Neutrophil (primary cell): ENCODE measurements around the gene RBM45.

Source experiments
- H3K27ac ChIP-seq: fragments of 200-600 bp; sonication (generic); 2 replicates; pipeline ENCODE4 v1.5.1; 2016; ENCODE audit warnings: mild to moderate bottlenecking, moderate library complexity
- H3K27me3 ChIP-seq: fragments of 200-600 bp; sonication (generic); 2 replicates; pipeline ENCODE4 v1.6.0; 2016; ENCODE audit warnings: mild to moderate bottlenecking
- H3K36me3 ChIP-seq: fragments of 200-600 bp; sonication (generic); 2 replicates; pipeline ENCODE4 v1.5.1; 2017
- H3K4me1 ChIP-seq, 2 experiments: fragments of 200-600 bp in 1 of 2; sonication (generic) in 1 of 2; 1 replicate in 1 of 2; 2 replicates in 1 of 2; pipeline versions ENCODE4 v1.5.1 to v1.6.1; 2013 to 2016; ENCODE audit warnings: low read depth in 1 of 2, low read length in 1 of 2, mild to moderate bottlenecking in 1 of 2, moderate library complexity in 1 of 2; ENCODE audit not compliant: control insufficient read depth in 1 of 2, insufficient read depth in 1 of 2
- H3K4me3 ChIP-seq, 2 experiments: fragments of 200-600 bp in 1 of 2; sonication (generic) in 1 of 2; 1 replicate in 1 of 2; 2 replicates in 1 of 2; pipeline ENCODE4 v1.5.1; 2013 to 2016; ENCODE audit warnings: low read depth in 1 of 2, low read length in 1 of 2, mild to moderate bottlenecking in 1 of 2, moderate library complexity in 1 of 2
- H3K9me3 ChIP-seq: fragments of 200-600 bp; sonication (generic); 2 replicates; pipeline ENCODE4 v1.5.1; 2016
- TF ChIP-seq, protein P1 (sequence below): fragments of 200-600 bp; sonication (generic); IDR thresholded peaks from 2 replicates; pipeline ENCODE4 v1.5.1; 2016; ENCODE audit warnings: antibody characterized with exemption

Gene RBM45

GRCh38 chr2:178101321-178102079 is 10.7 kb upstream of the RBM45 start:
- TF ChIP-seq, protein P1, sequence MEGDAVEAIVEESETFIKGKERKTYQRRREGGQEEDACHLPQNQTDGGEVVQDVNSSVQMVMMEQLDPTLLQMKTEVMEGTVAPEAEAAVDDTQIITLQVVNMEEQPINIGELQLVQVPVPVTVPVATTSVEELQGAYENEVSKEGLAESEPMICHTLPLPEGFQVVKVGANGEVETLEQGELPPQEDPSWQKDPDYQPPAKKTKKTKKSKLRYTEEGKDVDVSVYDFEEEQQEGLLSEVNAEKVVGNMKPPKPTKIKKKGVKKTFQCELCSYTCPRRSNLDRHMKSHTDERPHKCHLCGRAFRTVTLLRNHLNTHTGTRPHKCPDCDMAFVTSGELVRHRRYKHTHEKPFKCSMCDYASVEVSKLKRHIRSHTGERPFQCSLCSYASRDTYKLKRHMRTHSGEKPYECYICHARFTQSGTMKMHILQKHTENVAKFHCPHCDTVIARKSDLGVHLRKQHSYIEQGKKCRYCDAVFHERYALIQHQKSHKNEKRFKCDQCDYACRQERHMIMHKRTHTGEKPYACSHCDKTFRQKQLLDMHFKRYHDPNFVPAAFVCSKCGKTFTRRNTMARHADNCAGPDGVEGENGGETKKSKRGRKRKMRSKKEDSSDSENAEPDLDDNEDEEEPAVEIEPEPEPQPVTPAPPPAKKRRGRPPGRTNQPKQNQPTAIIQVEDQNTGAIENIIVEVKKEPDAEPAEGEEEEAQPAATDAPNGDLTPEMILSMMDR = no peak
- no peaks in the 10 kb centered on the region for H3K27me3 ChIP-seq
- H3K4me1 ChIP-seq = no peaks in the 10 kb centered on the region
- no peak overlapping the region for H3K27ac ChIP-seq
- H3K9me3 ChIP-seq = no peaks in the 10 kb centered on the region
- no peaks in the 10 kb centered on the region for H3K36me3 ChIP-seq
- no peak overlapping the region for H3K4me3 ChIP-seq

GRCh38 chr2:178105566-178105965 is 6.7 kb upstream of the RBM45 start:
- TF ChIP-seq, protein P1 = no peak
- no peak overlapping the region for H3K27ac ChIP-seq
- H3K9me3 ChIP-seq = no peaks in the 10 kb centered on the region
- no peak overlapping the region for H3K4me3 ChIP-seq
- H3K36me3 ChIP-seq = no peaks in the 10 kb centered on the region
- H3K27me3 ChIP-seq = no peaks in the 10 kb centered on the region
- H3K4me1 ChIP-seq = no peaks in the 10 kb centered on the region

DNA sequence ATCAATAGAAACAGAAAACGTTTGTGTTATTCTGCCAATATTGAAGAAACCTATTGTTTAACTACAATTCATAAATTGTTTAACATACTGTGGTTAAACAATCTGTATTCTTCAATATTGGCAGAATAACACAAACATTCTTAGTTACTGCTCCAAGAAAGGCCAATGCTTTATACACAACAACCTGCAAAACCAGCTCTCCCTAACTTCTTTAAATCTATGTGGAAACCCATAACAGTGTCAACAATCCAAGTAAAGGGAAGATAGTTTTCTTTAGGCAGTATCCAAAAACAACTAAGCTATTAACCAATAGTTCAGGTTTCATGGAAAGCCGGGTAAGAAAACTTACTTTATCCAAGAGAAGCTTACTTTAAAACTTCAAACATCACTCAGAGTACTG is 6.2 kb upstream of the RBM45 start:
- Histone ChIP-seq H3K27me3 (no peaks in the 10 kb centered on the region), H3K4me3 (no peak overlapping the region), H3K27ac (no peak overlapping the region), H3K9me3 (no peaks in the 10 kb centered on the region), H3K4me1 (no peaks in the 10 kb centered on the region), H3K36me3 (no peaks in the 10 kb centered on the region)
- TF ChIP-seq, protein P1 = no peak

- H3K9me3 ChIP-seq = no peaks in the 10 kb centered on the region
- H3K27me3 ChIP-seq = no peaks in the 10 kb centered on the region
- TF ChIP-seq, protein P1 = no peak
- no peak overlapping the region for H3K4me3 ChIP-seq
- H3K36me3 ChIP-seq = no peaks in the 10 kb centered on the region
- peaks cover 6 to 7% of the 10 kb centered on the region in 2 experiments for H3K4me1 ChIP-seq
- no peak overlapping the region for H3K27ac ChIP-seq
These were observed 4.1 kb upstream of the RBM45 start for GRCh38 chr2:178108176-178108575.

- no peak overlapping the region for H3K27ac ChIP-seq
- H3K4me3 ChIP-seq = no peak overlapping the region
- H3K36me3 ChIP-seq = no peaks in the 10 kb centered on the region
- H3K4me1 ChIP-seq = peaks cover 8 to 9% of the 10 kb centered on the region in 2 experiments
- no peaks in the 10 kb centered on the region for H3K27me3 ChIP-seq
- H3K9me3 ChIP-seq = no peaks in the 10 kb centered on the region
- TF ChIP-seq, protein P1 = no peak
These were observed 2.4 kb upstream of the RBM45 start for GRCh38 chr2:178109813-178110212.
